CD8-positive, alpha-beta memory T cell (primary cell): Measurements from ENCODE around the gene PLA2G2C. TPM values are rescaled to one million over a fixed set of nuclear protein-coding genes. Genes with fewer than 3 reads are reported as not detected.

Experiments used
- CTCF ChIA-PET: fragments of 350-600 bp; sonication (Branson Sonifier 250); formaldehyde crosslinking; loops from one replicate; lab custom pipeline; 2021; ENCODE audit warnings: antibody characterized with exemption; lab: Charles Lee
- POLR2A ChIA-PET: fragments of 350-600 bp; sonication (Branson Sonifier 250); formaldehyde crosslinking; loops from one replicate; lab custom pipeline; 2021; ENCODE audit warnings: antibody characterized with exemption; lab: Charles Lee
- DNase-seq, 5 donors: peaks; one replicate each; pipeline versions ENCODE4 v3.0.0 to v3.0.0-alpha.2; 2020 to 2022; ENCODE audit warnings: mixed read lengths in 1 of 5
- H3K27ac ChIP-seq: one replicate; pipeline ENCODE4 v1.7.0; 2013; ENCODE audit warnings: low read depth, mild to moderate bottlenecking, low read length, moderate library complexity
- H3K27me3 ChIP-seq: 2 replicates; pipeline ENCODE4 v1.7.0; 2013; ENCODE audit warnings: low read length, mild to moderate bottlenecking; ENCODE audit not compliant: insufficient read depth, poor library complexity, severe bottlenecking
- H3K36me3 ChIP-seq: 2 replicates; pipeline ENCODE4 v1.7.0; 2013; ENCODE audit warnings: mild to moderate bottlenecking, low read length, moderate library complexity; ENCODE audit not compliant: insufficient read depth
- H3K4me1 ChIP-seq: 2 replicates; pipeline ENCODE4 v1.7.0; 2013; ENCODE audit warnings: mild to moderate bottlenecking, low read length, moderate library complexity; ENCODE audit not compliant: insufficient read depth
- H3K4me3 ChIP-seq: 2 replicates; pipeline ENCODE4 v1.7.0; 2013; ENCODE audit warnings: mild to moderate bottlenecking, low read length
- H3K9me3 ChIP-seq: 2 replicates; pipeline ENCODE4 v1.7.0; 2013; ENCODE audit warnings: mild to moderate bottlenecking, low read length
- H3K27ac Mint-ChIP-seq, 8 donors: one replicate each; pipeline ENCODE4 v1.8.0; 2020 to 2021; ENCODE audit warnings: mixed read lengths in 8 of 8, mild to moderate bottlenecking in 6 of 8, inconsistent platforms in 3 of 8, moderate library complexity in 3 of 8
- H3K27me3 Mint-ChIP-seq, 2 donors: one replicate each; pipeline ENCODE4 v1.8.0; 2020 to 2021; ENCODE audit warnings: mixed read lengths in 2 of 2, mild to moderate bottlenecking in 1 of 2, moderate library complexity in 1 of 2
- H3K36me3 Mint-ChIP-seq, 3 donors: one replicate each; pipeline ENCODE4 v1.8.0; 2020 to 2021; ENCODE audit warnings: mixed read lengths in 3 of 3, inconsistent platforms in 1 of 3, mild to moderate bottlenecking in 1 of 3
- H3K4me1 Mint-ChIP-seq, 3 donors: one replicate each; pipeline ENCODE4 v1.8.0; 2020 to 2021; ENCODE audit warnings: mixed read lengths in 3 of 3, inconsistent platforms in 1 of 3, mild to moderate bottlenecking in 1 of 3
- H3K4me3 Mint-ChIP-seq, 7 donors: one replicate each; pipeline ENCODE4 v1.8.0; 2020 to 2021; ENCODE audit warnings: mixed read lengths in 7 of 7, mild to moderate bottlenecking in 6 of 7, moderate library complexity in 4 of 7, inconsistent platforms in 2 of 7
- H3K9me3 Mint-ChIP-seq, 5 donors: one replicate each; pipeline ENCODE4 v1.8.0; 2020 to 2022; ENCODE audit warnings: mixed read lengths in 5 of 5, mild to moderate bottlenecking in 3 of 5, moderate library complexity in 2 of 5, inconsistent platforms in 1 of 5
- polyA plus RNA-seq: library from polyadenylated mRNA; unstranded; fragments of 300-500 nt; fragmentation: Illumina TruSeq; gene quantifications from one replicate; pipeline ENCODE4 v1.2.3, GENCODE V29; 2021
- total RNA-seq, 2 experiments: library from RNA; stranded (reverse); gene quantifications; one replicate each; pipeline ENCODE4 v1.2.3, GENCODE V29; 2021

PLA2G2C gene
- total and polyA plus RNA-seq, 3 experiments from 2014 or later, result not detected

- Histone ChIP-seq H3K9me3 (no peaks in the 10 kb centered on the region), H3K4me1 (no peaks in the 10 kb centered on the region), H3K36me3 (no peaks in the 10 kb centered on the region), H3K27ac (no peak overlapping the region), H3K4me3 (no peak overlapping the region), H3K27me3 (no peaks in the 10 kb centered on the region)
- H3K4me3 Mint-ChIP-seq, result no peak overlapping the region
- H3K36me3 Mint-ChIP-seq, result no peaks in the 10 kb centered on the region
- ChIA-PET POLR2A (no interaction called here), CTCF (no interaction called here)
- no peak for DNase-seq
- H3K9me3 Mint-ChIP-seq, result peaks cover 0 to 13% (median 3%) of the 10 kb centered on the region in 5 donors
- H3K27ac Mint-ChIP-seq, result no peak overlapping the region
- peaks cover 9 to 20% of the 10 kb centered on the region in 2 donors for H3K27me3 Mint-ChIP-seq
- H3K4me1 Mint-ChIP-seq, result no peaks in the 10 kb centered on the region
These were observed 59.4 kb downstream of the PLA2G2C start for GRCh38 chr1:20126806-20127440.

GRCh38 chr1:20126041-20126805 is 60.1 kb downstream of the PLA2G2C start:
- Histone ChIP-seq H3K9me3 (no peaks in the 10 kb centered on the region), H3K4me1 (no peaks in the 10 kb centered on the region), H3K27ac (no peak overlapping the region), H3K27me3 (no peaks in the 10 kb centered on the region), H3K4me3 (no peak overlapping the region), H3K36me3 (no peaks in the 10 kb centered on the region)
- Mint-ChIP-seq H3K9me3 (peaks cover 0 to 11% (median 3%) of the 10 kb centered on the region in 5 donors), H3K4me3 (no peak overlapping the region), H3K36me3 (no peaks in the 10 kb centered on the region), H3K27ac (no peak overlapping the region), H3K4me1 (no peaks in the 10 kb centered on the region), H3K27me3 (peaks cover 7 to 26% of the 10 kb centered on the region in 2 donors)
- POLR2A ChIA-PET, result no interaction called here
- CTCF ChIA-PET, result no interaction called here
- no peak for DNase-seq

GRCh38 chr1:20125100-20125499 is 61.2 kb downstream of the PLA2G2C start:
- CTCF ChIA-PET, result no interaction called here
- peaks cover 7 to 34% of the 10 kb centered on the region in 2 donors for H3K27me3 Mint-ChIP-seq

GRCh38 chr1:20124456-20125057 is 61.8 kb downstream of the PLA2G2C start:
- no peak overlapping the region for H3K4me3 ChIP-seq
- DNase-seq, result no peak
- H3K27me3 ChIP-seq, result no peaks in the 10 kb centered on the region
- H3K27me3 Mint-ChIP-seq, result peaks cover 7 to 39% of the 10 kb centered on the region in 2 donors
- no peak overlapping the region for H3K27ac ChIP-seq
- peaks cover 0 to 3% (median under 1%) of the 10 kb centered on the region in 5 donors for H3K9me3 Mint-ChIP-seq
- ChIA-PET CTCF (no interaction called here), POLR2A (no interaction called here)
- H3K36me3 Mint-ChIP-seq, result no peaks in the 10 kb centered on the region
- no peaks in the 10 kb centered on the region for H3K4me1 Mint-ChIP-seq
- no peaks in the 10 kb centered on the region for H3K4me1 ChIP-seq
- H3K9me3 ChIP-seq, result no peaks in the 10 kb centered on the region
- H3K27ac Mint-ChIP-seq, result no peak overlapping the region
- H3K36me3 ChIP-seq, result no peaks in the 10 kb centered on the region
- H3K4me3 Mint-ChIP-seq, result no peak overlapping the region

More at GRCh38 chr1:20125100-20125499, 61.2 kb downstream of the PLA2G2C start:
- Mint-ChIP-seq H3K4me1 (no peaks in the 10 kb centered on the region), H3K27ac (no peak overlapping the region), H3K9me3 (peaks cover 0 to 8% (median 3%) of the 10 kb centered on the region in 5 donors), H3K36me3 (no peaks in the 10 kb centered on the region), H3K4me3 (no peak overlapping the region)
- POLR2A ChIA-PET, result no interaction called here
- Histone ChIP-seq H3K4me3 (no peak overlapping the region), H3K36me3 (no peaks in the 10 kb centered on the region), H3K4me1 (no peaks in the 10 kb centered on the region), H3K9me3 (no peaks in the 10 kb centered on the region), H3K27ac (no peak overlapping the region), H3K27me3 (no peaks in the 10 kb centered on the region)
- no peak for DNase-seq

- Mint-ChIP-seq H3K27me3 (peaks cover 7 to 39% of the 10 kb centered on the region in 2 donors), H3K4me3 (no peak overlapping the region), H3K9me3 (peaks cover 0 to 3% (median 0%) of the 10 kb centered on the region in 5 donors), H3K36me3 (no peaks in the 10 kb centered on the region), H3K4me1 (no peaks in the 10 kb centered on the region), H3K27ac (no peak overlapping the region)
- no peaks in the 10 kb centered on the region for H3K9me3 ChIP-seq
- no peak for DNase-seq
- H3K36me3 ChIP-seq, result no peaks in the 10 kb centered on the region
- H3K27me3 ChIP-seq, result no peaks in the 10 kb centered on the region
- H3K4me3 ChIP-seq, result no peak overlapping the region
- ChIA-PET CTCF (no interaction called here), POLR2A (no interaction called here)
- H3K4me1 ChIP-seq, result no peaks in the 10 kb centered on the region
- no peak overlapping the region for H3K27ac ChIP-seq
These were observed 62.4 kb downstream of the PLA2G2C start for GRCh38 chr1:20123722-20124455.

- Histone ChIP-seq H3K4me1 (no peaks in the 10 kb centered on the region), H3K27ac (no peak overlapping the region), H3K4me3 (no peak overlapping the region), H3K27me3 (peaks cover 4% of the 10 kb centered on the region), H3K36me3 (no peaks in the 10 kb centered on the region), H3K9me3 (no peaks in the 10 kb centered on the region)
- H3K4me1 Mint-ChIP-seq, result no peaks in the 10 kb centered on the region
- H3K4me3 Mint-ChIP-seq, result no peak overlapping the region
- no peaks in the 10 kb centered on the region for H3K9me3 Mint-ChIP-seq
- ChIA-PET POLR2A (no interaction called here), CTCF (interaction anchor here (1.1 kb wide), 1 partner anchor 31 kb away, joined by 4 read pairs; no protein-coding TSS in a partner anchor)
- H3K36me3 Mint-ChIP-seq, result no peaks in the 10 kb centered on the region
- no peak for DNase-seq
- peaks cover 11 to 50% of the 10 kb centered on the region in 2 donors for H3K27me3 Mint-ChIP-seq
- peak overlapping the region in 1 of 8 donors; percentile 26 for H3K27ac Mint-ChIP-seq
These were observed 65.5 kb downstream of the PLA2G2C start for GRCh38 chr1:20120796-20121195.

GRCh38 chr1:20119347-20119746 is 67.0 kb downstream of the PLA2G2C start, which contains the start of gene PLA2G2D:
TSS of gene PLA2G2D (minus strand) at chr1:20119536. CDS start at chr1:20119498, 38 bp downstream.
- no peak within 1 kb of the TSS for H3K27ac ChIP-seq
- peaks cover 4% of the 10 kb centered on the region for H3K27me3 ChIP-seq
- Mint-ChIP-seq H3K4me1 (no peaks in the 10 kb centered on the region), H3K27me3 (peaks cover 10 to 49% of the 10 kb centered on the region in 2 donors), H3K9me3 (no peaks in the 10 kb centered on the region), H3K36me3 (no peaks in the 10 kb centered on the region), H3K4me3 (no peak within 1 kb of the TSS), H3K27ac (no peak within 1 kb of the TSS)
- H3K4me3 ChIP-seq, result no peak within 1 kb of the TSS
- H3K4me1 ChIP-seq, result no peaks in the 10 kb centered on the region
- no peaks in the 10 kb centered on the region for H3K36me3 ChIP-seq
- POLR2A ChIA-PET, result no interaction called here
- no peaks in the 10 kb centered on the region for H3K9me3 ChIP-seq
- no peak for DNase-seq
- CTCF ChIA-PET, result no interaction called here
